Renal cortical epithelial cell (primary cell): ENCODE results near the gene ERCC2. TPM values are rescaled to one million over a fixed set of nuclear protein-coding genes. Genes with fewer than 3 reads are reported as not detected.
"Not testable (repeated sequence)": the region's sequence is repeated elsewhere in the genome, so short reads cannot be mapped to it uniquely, and the experiment has no call there.

Experiments used
- DNase-seq: peaks from one replicate; pipeline ENCODE4 v3.0.0-alpha.2; 2011; ENCODE audit warnings: low read depth
- total RNA-seq: library from RNA; depleted of rRNA; stranded (reverse); fragments of >200 nt; gene quantifications from 2 replicates; pipeline ENCODE4 v1.2.3, GENCODE V29; 2014

ERCC2 gene
- total RNA-seq, 1 donor from 2014 or later = 22.0 TPM

DNA sequence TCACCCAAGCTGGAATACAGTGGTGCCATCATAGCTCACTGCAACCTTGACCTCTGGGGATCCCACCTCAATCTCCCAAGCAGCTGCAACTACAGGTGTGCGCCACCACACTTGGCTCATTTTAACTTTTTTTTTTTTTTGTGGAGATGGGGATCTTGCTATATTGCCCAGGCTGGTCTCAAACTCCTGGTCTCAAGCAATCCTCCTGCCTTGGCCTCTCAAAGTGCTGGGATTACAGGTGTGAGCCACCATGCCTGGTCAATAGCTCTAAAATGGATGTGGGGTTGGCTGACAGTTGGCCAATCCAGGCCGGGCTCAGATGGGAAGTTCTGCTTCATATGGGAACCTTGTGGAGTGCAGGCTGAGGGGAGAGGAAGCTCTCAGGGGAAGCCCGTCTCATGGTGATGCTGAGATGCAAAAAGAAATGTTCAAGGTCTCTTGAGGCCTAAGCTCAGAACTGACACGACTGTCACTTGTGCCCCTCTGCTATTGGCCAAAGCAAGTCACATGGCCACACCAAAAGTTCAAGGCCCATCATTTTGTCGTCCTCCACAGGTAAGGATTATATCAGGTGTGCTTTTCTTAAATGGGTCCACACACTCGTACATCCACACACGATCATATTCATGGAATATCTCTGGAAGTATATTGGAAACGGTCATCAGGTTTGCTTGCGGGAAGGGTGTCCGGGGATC, 36.6 kb downstream of the ERCC2 start:
- no peak for DNase-seq

DNA sequence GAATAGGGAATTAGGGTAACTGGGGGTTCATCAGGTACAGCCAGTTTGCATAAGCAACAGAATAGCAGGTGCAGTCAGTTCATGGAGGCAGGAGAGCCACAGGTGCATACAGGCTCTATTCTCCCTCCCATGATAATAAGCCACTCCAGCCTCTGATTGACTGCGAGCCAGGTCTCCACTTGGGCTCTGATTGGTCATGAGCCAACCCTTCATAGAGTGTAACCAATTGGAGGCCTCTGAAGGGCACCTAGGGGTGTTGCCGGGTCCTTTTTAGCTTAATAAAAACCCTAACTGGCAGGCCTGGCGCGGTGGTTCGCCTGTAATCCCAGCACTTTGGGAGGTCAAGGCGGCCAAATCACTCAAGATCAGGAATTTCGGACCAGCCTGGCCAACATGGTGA, 39.0 kb downstream of the ERCC2 start:
- no peak for DNase-seq

DNA sequence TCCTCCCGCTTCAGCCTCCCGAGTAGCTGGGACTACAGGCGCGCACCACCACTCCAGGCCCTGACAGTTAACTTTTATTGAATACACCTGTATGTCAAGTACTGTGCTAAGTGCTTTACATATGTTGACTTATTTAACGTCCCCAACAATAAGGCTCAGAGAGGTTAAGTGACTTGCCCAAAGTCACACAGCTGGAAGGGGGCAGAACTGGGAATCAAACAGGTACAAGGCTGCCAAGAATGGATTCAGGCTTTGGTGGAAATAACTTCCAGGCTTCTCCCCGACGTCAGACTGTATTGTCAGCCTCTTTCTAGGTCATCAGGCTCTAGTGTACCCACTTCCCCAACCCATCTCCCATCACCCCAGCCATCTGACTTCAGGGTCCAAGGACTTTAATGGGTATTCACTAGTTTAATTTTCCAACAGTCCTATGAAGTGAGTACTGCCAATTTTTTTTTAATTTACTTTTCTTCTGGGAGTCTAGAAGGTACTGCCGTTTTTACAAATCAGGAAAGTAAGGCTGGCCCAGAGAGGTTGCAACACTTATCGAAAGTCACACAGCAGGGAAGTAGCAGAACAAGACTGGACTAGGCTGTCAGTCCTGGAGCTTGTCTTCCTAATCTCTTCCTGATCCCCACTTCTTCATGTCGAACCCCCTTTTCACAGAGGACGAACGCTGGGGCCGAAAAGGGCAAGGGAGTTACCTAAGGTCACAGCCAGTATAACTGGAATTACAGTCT, 42.8 kb downstream of the ERCC2 start:
- no peak for DNase-seq

DNA sequence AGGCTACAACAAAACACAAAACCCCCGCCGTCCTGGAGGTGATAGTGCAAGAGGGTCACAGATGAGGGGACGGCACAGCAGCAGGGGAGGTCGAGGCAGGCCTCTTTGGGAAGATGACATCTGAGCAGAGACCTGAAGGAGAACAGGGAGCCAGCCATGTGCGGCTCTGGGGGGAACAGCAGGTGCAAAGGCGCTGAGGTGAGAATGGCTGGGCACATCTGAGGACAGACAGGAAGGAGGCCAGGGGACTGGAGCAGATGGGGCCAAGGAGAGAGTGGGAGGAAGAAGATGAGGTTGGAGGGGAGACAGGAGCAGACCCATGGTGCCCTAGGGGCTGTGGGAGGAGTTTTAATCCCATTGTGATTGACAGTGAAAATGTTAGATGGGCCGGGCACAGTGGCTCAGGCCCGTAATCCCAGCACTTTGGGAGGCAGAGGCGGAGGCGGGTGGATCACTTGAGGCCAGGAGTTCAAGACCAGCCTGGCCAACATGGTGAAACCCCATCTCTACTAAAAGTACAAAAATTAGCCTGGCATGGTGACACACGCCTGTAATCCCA, 45.9 kb downstream of the ERCC2 start:
- no peak for DNase-seq

DNA sequence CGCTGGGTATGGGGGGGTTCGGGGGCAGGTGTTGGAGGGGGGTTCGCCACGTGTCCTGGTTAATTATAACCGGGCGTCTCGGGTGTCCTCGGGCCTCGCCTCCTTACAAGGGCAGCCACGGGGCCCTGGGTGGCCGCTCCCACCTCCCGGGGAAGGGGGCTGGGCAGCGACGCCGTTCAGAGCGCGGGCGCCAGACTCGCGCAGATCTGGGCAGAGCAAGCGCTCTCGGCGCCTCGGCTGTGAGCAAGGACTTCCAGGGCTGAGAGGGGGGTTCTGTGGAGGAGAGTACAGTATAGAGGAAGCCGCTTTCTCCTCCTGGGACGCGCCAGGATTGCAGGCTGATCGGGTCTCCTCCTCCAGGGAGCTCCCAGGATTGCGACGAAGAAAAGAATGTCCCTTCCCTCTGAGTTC, 46.7 kb downstream of the ERCC2 start:
- no peak for DNase-seq

DNA sequence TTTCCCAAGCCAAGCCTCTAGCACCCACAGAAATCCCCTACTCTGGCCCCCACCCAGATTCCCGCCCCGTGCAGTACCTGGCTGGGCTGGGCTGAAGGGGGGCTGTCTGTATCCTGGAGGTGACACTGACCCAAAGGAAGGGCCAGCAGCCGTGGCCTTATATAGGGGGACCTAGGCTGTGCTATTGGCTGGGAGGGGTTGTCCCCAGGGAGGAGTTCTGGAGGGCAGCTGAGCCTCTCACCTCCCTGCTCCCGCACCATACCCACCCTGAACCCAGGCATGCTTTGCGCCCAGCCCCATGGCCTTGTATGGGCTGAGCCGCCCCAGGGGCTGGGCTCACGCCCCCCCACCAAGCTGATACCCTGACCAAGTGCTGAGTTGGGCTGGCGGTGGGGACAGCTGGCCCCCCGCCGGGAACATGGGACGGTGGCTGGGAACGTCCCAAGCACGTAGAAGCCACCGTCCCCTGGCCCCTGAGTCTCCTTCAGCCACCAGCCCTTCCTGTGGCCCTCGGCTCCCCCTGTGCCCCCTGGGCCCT, 47.6 kb downstream of the ERCC2 start, which contains the start of gene CKM:
CKM (minus strand) TSS at position 132 of the 538 bp plus-strand sequence. CDS start 3,162 bp downstream, outside the sequence.
- no peak for DNase-seq

DNA sequence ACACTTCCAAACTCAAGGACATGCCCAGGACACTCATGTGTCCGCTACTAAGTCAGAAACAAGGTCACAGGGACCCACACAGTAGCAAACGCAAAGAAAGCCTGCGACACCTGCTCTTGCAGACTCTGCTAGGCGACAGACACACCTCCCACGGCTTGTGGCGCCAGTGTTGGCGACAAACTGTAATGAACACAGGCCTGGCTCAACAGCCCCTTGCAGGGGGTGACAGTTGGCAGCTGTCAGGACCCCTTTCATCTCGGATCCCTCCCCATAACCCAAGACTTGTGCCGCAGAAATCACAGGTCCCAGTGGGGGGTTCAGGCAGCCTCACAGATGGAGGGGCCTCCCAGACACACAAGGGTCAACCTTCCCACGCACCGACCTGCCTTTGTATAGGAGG, 48.1 kb downstream of the ERCC2 start:
- DNase-seq = no peak

DNA sequence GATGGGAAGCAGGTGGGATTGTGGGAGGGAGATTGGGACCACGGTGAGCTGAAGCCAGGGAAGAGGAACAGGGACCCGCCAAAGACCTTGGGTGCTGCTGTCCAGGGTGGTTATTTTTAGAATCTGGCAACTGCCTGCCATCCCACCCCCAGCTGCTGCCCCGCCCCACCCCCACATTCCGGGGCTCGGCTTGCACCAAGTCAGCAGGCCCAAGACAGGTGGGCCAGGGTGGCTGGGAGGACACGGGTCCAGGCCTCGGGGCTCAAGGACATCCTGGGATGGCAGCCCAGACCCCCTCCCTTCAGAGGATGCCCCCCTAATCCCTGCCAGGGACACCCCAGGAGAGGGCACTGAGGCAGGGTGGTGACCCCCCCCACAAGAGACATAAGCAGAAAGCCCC, 48.5 kb downstream of the ERCC2 start:
- no peak for DNase-seq

DNA sequence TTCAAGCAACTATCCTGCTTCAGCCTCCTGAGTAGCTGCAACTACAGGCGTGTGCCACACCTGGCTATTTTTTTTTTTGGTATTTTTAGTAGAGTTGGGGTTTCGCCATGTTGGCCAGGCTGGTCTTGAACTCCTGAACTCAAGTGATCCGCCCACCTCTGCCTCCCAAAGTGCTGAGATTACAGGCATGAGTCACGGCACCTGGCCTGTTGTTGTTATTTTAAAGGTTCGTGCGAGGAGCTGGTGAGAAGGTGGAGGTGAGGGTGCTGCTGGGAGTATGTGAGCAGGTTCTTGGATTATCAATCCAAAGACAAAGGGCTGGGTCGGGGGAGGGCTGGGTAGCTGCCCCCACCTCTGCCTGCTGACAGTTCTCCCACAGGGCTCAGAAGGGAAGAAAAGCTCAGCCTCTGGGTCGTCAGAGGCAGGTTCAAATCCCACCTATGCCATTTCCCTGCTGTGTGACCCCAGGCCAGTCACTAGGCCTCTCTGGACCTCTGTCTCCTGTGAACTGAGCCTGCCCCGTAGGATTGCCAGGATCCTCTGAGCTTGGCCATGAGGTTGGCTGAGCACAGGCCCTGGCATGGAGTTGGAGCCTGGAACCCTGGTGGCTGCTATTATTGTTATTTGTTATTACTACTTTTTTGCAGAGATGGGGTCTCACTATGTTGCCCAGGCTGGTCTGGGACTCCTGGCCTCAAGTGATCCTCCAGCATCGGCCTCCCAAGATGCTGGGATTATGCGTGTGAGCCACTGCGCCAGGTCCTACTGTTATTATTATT, 49.2 kb downstream of the ERCC2 start:
- DNase-seq = no peak

DNA sequence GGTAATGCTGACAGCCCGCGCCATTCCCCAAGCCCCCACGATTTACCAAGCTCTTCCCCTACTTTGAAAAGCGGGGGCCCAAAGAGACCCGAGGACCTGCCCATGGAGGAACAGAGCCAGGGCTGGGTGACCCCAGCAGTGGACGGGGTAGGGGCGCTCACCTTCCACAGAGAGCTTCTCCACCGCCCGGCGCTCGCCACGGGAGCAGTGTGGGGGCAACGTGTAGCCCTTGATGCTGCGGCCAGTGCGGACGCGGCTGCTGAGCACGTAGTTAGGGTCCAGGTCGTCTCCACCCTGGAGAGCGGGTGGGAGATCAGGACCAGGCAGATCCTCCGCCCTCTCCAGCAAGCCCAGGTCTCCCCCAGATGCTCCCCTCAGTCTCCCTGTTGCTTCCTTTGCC, 55.1 kb downstream of the ERCC2 start:
- no peak for DNase-seq

DNA sequence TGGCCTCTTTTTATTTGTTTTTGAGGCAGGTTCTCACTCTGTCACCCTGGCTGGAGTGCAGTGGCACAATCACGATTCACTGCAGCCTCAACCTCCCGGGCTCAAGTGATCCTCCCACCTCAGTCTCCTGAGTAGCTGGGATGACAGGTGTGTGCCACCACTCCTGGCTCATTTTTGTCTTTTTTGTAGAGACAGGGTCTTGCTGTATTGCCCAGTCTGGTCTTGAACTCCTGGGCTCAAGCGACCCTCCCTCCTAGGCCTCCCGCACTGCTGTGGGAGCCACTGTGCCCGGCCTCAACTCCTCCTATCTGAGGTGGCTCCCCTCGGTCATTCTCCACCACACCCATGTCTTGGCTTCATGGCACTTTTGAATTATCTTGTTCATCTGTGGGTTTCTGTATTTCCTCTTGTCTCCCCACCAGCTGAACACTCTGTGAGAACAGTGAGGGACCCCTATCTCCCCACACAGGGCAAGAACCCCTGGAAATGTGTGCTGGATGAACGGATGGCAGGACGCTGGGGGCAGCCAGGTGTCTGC, 55.6 kb downstream of the ERCC2 start:
- no peak for DNase-seq

DNA sequence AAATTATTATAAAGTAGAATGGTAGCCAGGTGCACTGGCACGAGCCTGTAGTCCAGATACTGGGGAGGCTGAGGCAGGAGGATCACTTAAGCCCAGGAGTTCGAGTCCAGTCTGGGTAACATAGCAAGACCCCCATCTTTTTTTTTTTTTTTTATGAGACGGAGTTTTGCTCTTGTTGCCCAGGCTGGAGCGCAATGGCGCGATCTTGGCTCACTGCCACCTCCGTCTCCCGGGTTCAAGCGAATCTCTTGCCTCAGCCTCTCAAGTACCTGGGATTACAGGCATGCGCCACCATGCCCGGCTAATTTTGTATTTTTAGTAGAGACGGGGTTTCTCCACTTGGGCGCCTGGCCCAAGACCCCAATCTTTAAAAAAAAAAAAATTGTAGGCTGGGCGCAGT, 58.1 kb downstream of the ERCC2 start:
- DNase-seq = not testable (repeated sequence)

DNA sequence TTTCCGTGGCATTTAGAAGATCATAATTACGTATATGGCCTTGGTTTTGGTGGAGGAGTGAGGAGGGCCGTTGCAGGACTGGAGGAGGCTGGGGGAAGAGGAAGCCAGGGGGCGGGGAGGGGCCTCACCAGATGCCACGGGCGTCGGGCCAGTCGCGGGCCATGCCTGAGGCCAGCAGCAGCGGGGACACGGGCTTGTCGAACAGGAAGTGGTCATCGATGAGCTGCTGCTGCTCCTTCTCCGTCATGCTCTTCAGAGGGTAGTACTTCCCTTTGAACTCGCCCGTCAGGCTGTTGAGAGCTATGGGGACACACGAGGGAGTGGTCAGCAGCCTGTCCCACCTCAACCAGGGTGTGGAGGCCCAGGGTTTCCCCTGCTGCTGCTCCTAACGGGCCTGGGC, 58.8 kb downstream of the ERCC2 start:
- no peak for DNase-seq

DNA sequence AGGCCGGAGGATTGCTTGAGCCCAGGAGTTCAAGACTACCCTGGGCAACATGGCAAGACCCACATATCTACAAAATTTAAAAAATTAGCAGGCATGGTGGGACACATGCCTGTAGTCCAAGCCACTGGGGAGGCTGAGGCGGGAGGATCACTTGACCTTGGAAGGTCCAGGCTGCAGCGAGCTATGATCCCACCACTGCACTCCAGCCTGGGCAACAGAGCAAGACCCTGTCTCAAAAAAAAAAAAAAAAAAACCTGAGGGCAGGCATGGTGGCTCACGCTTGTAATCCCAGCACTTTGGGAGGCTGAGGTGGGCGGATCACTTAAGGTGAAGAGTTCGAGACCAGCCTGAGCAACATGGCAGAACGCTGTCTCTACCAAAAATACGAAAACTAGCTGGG, 61.1 kb downstream of the ERCC2 start:
- DNase-seq = not testable (repeated sequence)

DNA sequence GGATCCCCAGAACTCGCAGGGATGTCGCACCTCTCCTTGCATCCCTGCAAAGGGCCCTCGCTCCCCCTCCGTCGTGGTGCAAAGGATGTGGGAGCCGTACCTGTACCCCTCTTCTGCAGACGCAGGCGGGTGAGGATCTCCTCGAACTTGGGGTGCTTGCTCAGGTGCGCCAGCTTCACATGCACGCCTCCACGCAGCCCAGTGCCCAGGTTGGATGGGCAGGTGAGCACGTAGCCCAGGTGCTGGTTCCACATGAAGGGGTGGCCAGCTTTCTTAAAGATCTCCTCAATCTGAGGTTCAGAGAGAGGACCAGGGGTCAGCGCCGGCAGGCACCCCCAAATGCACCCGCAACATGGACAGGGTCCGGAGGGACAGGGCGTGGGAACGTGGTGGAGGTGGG, 63.0 kb downstream of the ERCC2 start:
- no peak for DNase-seq

DNA sequence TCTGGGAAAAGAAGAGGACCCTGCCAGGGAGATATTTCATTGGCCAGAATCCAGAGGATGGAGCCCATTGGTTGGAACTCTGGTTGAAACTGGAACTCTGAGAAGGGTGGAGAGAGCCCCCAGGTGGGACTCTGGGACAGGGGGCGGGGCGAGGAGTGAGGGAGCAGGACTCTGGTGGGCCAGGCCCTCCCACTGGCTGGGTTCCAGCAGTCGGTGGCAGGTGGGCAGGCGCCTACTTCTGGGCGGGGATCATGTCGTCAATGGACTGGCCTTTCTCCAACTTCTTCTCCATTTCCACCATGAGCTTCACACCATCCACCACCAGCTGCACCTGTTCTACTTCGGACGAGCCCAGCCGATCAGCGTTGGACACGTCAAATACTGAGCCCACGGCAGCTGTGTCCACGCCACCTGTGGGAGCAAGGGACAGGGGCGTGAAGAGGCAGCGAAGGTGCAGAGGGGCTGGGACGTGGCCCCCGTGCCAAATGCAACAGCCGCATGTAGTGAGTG, 63.8 kb downstream of the ERCC2 start:
- DNase-seq = no peak

DNA sequence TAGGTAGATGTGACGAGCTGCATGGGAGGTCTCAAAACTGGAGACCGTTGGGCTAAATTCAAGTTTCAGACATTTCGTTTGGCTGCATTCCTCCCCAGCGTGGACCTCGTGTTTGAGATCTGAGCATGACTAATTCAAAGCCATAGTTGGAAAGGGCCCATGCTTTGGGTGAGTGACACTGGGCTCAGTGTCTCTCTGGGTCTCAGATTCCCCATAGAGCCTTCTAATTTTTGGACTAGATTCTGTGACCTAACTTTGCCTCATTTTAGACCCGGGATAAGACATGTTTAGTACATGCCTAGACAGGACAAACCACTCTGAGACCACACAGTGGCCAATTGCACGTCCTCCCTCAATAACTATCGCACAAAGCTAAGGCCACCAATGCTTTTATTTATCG, 64.3 kb downstream of the ERCC2 start:
- no peak for DNase-seq

DNA sequence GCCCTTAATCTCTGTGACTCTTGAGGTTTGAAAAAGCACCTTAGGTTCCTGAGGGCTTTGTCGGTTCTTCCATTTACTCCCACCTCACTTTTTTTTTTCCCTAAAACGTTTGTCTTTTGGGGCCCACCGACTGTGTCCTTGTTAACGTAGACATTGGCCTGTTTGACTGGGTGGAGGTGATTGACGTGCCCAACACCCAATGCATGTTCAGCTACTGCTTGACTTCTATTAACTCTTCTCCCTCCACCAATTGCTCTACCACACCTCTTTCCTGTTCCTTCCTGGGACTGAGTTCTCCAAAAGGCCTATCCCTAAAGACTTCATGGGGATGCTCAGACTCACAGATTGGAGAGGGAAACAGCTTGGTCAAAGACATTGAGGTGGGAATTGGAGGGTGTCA, 65.0 kb downstream of the ERCC2 start:
- DNase-seq = no peak

DNA sequence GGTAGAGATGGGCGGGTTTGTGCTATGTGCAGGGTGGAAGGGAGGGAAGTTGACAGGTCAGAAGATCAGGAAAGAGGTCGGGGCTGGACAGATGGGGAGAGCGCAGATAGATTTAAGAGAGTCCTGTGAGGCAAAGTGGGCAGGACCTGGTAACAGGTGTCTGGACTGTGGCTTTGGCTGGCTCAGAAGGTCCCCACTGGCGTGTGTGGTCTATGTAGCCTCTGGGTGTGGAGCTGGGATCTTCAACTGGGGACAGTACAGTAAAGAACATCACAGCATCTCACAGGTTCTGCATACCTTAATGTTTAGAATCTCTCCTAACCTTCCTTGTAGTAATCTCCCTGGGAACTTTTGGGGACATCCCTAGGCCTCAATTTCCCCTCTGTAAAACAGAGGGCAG, 65.4 kb downstream of the ERCC2 start:
- DNase-seq = no peak

DNA sequence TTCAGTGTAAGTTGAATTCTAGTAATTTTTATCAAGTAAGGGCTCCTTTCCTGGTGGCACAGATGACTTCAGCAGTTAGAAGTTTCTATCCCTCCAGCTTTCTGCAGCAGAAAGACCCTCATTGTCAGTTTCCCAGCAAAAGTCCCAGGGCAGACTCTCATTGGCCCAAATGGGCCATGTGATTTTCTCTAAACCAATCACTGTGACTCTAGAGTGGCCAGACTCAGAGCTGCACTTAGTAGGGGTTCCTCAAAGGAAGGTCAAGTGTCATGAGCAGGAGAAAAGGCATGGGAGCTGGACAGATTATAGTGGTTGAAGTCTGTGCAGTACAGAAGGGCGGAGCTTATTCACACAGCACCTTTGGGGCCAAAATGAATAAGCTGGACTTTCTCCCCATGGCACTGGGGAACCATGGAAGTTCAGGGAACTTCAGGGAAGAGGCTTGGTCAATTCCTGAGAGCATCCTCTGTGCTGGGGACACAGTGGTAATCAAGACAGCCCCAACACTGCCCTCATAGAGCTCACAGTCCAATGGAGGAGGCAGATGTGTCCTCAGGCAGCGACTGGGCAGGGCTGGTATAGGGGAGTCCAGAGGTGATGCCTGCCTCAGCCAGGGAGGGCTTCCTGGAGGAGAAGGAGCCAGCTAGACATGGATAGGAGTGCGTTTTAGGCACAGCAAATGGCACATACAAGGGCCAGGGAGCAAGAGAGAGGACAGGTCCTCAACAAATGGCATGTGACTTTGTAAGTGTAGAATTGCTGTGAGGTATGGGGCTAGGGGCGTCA, 66.0 kb downstream of the ERCC2 start:
- DNase-seq = no peak
